Parathyroid adenoma (tissue), 2 donors: Measurements from ENCODE around the gene S100A14.

ENCODE experiments used
- H2AFZ ChIP-seq: fragments of 300-600 bp; sonication (generic); one replicate; pipeline ENCODE4 v1.7.0; 2017; ENCODE audit warnings: antibody characterized with exemption, mild to moderate bottlenecking
- H3K27ac ChIP-seq: fragments of 300-600 bp; sonication (generic); one replicate; pipeline ENCODE4 v1.7.0; 2017
- H3K27me3 ChIP-seq: fragments of 300-600 bp; sonication (generic); one replicate; pipeline ENCODE4 v1.7.0; 2017; ENCODE audit warnings: low read length; ENCODE audit not compliant: control insufficient read depth, insufficient read depth
- H3K36me3 ChIP-seq: fragments of 300-600 bp; sonication (generic); one replicate; pipeline ENCODE4 v1.7.0; 2017; ENCODE audit warnings: low read length; ENCODE audit not compliant: control insufficient read depth, insufficient read depth
- H3K4me1 ChIP-seq: fragments of 300-600 bp; sonication (generic); one replicate; pipeline ENCODE4 v1.7.0; 2017; ENCODE audit warnings: control low read depth
- H3K4me2 ChIP-seq: fragments of 300-600 bp; sonication (generic); one replicate; pipeline ENCODE4 v1.7.0; 2017; ENCODE audit warnings: low read length
- H3K4me3 ChIP-seq: fragments of 300-600 bp; sonication (generic); one replicate; pipeline ENCODE4 v1.7.0; 2017; ENCODE audit warnings: low read depth, low read length
- H3K79me2 ChIP-seq: fragments of 300-600 bp; sonication (generic); one replicate; pipeline ENCODE4 v1.7.0; 2017; ENCODE audit warnings: control low read depth
- H3K9ac ChIP-seq: fragments of 300-600 bp; sonication (generic); one replicate; pipeline ENCODE4 v1.7.0; 2017; ENCODE audit warnings: mild to moderate bottlenecking
- H3K9me3 ChIP-seq: fragments of 300-600 bp; sonication (generic); one replicate; pipeline ENCODE4 v1.7.0; 2017; ENCODE audit warnings: low read length; ENCODE audit not compliant: control insufficient read depth
- CTCF ChIP-seq: fragments of 300-600 bp; sonication (generic); IDR thresholded peaks from one replicate; pipeline ENCODE4 v1.7.0; 2017; ENCODE audit warnings: antibody characterized with exemption, mild to moderate bottlenecking
- donor health status: primary hyperparathyroidism.

S100A14 gene

GRCh38 chr1:153624965-153625611, 9.0 kb upstream of the S100A14 start:
- no peak overlapping the region for H3K4me3 ChIP-seq
- H3K36me3 ChIP-seq, result no peaks in the 10 kb centered on the region
- no peak overlapping the region for H2AFZ ChIP-seq
- H3K9ac ChIP-seq, result no peak overlapping the region
- H3K79me2 ChIP-seq, result peaks cover 6% of the 10 kb centered on the region
- no peaks in the 10 kb centered on the region for H3K9me3 ChIP-seq
- H3K27ac ChIP-seq, result no peak overlapping the region
- no peak for TF ChIP-seq CTCF
- H3K27me3 ChIP-seq, result no peaks in the 10 kb centered on the region
- H3K4me2 ChIP-seq, result no peak overlapping the region
- H3K4me1 ChIP-seq, result peaks cover 16% of the 10 kb centered on the region

GRCh38 chr1:153623101-153623500, 7.0 kb upstream of the S100A14 start:
- Histone ChIP-seq H3K9me3 (no peaks in the 10 kb centered on the region), H3K27me3 (no peaks in the 10 kb centered on the region), H3K36me3 (no peaks in the 10 kb centered on the region), H3K27ac (no peak overlapping the region), H3K4me2 (no peak overlapping the region), H3K9ac (no peak overlapping the region), H3K4me1 (peaks cover 16% of the 10 kb centered on the region), H2AFZ (no peak overlapping the region), H3K4me3 (no peak overlapping the region), H3K79me2 (peaks cover 6% of the 10 kb centered on the region)
- no peak for TF ChIP-seq CTCF

- no peak overlapping the region for H2AFZ ChIP-seq
- H3K27me3 ChIP-seq, result no peaks in the 10 kb centered on the region
- no peak for TF ChIP-seq CTCF
- H3K27ac ChIP-seq, result no peak overlapping the region
- H3K4me1 ChIP-seq, result peaks cover 10% of the 10 kb centered on the region
- H3K36me3 ChIP-seq, result no peaks in the 10 kb centered on the region
- H3K4me3 ChIP-seq, result no peak overlapping the region
- H3K79me2 ChIP-seq, result peaks cover 2% of the 10 kb centered on the region
- H3K4me2 ChIP-seq, result no peak overlapping the region
- H3K9ac ChIP-seq, result no peak overlapping the region
- H3K9me3 ChIP-seq, result no peaks in the 10 kb centered on the region
Observed at GRCh38 chr1:153619171-153619570, 3.0 kb upstream of the S100A14 start.

- Histone ChIP-seq H3K27ac (no peak overlapping the region), H3K9ac (no peak overlapping the region)
Observed at GRCh38 chr1:153617663-153618062, 1.5 kb upstream of the S100A14 start.

More at GRCh38 chr1:153617663-153618062, 1.5 kb upstream of the S100A14 start:
- Histone ChIP-seq H3K27me3 (no peaks in the 10 kb centered on the region), H3K4me3 (no peak overlapping the region), H3K9me3 (no peaks in the 10 kb centered on the region), H3K36me3 (no peaks in the 10 kb centered on the region), H3K4me1 (peaks cover 10% of the 10 kb centered on the region), H3K4me2 (no peak overlapping the region), H2AFZ (peak overlapping the region; percentile 19), H3K79me2 (no peaks in the 10 kb centered on the region)
- TF ChIP-seq CTCF, result peak; percentile 66
